ENCODE results near the gene NUDT4.
"Not testable (repeated sequence)": the region's sequence is repeated elsewhere in the genome, so short reads cannot be mapped to it uniquely, and the experiment has no call there.

NUDT4 gene

GRCh38 chr12:93429852-93430251 lies 52.1 kb downstream of the NUDT4 start:
- DNase-seq: no peak

GRCh38 chr12:93430280-93430679 lies 52.6 kb downstream of the NUDT4 start:
- DNase-seq: no peak

DNA sequence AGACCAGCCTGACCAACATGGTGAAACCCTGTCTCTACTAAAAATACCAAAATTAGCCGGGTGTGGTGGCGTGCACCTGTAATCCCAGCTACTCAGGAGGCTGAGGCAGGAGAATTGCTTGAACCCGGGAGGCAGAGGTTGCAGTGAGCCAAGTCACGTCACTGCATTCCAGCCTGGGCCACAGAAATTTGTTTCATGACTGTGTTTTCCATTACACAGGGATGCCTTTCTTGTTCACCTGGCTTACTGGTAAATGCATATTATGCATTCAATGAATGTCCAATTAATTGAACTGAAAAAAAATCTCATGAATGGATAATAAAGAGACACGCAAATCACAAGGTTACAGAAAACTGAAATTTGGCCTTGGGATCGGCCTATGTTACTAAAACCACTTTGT lies 54.3 kb downstream of the NUDT4 start:
- DNase-seq: not testable (repeated sequence)

GRCh38 chr12:93434256-93434865 lies 56.6 kb downstream of the NUDT4 start:
- DNase-seq: no peak

DNA sequence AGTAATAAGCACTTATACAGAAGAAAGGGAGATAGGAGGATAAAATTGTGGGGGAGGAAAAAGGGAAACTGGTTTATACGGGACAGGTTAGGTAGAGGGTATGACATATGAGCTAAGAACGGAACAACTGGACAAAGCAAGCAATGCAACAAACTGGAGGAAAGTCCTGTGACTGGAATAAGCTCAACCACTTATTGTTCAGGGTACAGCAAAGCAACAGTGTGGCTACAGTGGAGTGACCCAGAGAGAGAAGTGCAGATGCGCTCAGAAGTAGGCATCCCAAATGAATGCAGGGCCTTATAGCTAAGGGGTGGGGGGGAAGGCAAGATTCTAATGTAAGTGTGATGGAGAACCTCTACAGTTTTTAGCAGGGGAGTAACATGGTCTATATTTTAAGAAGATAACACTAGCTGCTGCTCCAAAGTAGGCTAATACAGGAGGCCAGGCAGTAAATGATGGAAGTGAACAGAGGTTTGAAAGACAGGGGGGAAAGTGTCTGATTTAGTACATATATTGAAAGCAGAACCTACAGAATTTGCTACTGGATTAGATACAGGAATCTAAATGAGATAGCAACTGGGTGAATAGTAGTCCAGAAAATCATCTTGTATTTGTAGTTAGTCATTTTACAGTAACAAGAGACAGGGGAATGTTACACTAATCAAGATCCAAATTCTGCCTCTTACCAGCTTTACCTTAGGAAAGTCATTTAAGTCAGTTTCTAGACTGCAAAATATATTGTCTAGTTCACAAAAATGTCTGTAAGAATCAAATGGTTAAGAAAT lies 60.7 kb downstream of the NUDT4 start:
- no peak for DNase-seq

GRCh38 chr12:93440043-93440835 lies 62.5 kb downstream of the NUDT4 start:
- DNase-seq: no peak

GRCh38 chr12:93441081-93441616 lies 63.4 kb downstream of the NUDT4 start:
- no peak for DNase-seq

GRCh38 chr12:93441617-93442410 lies 64.1 kb downstream of the NUDT4 start, which contains the start of gene UBE2N:
Gene UBE2N, minus strand, starts transcription at chr12:93441947. Its CDS starts 63 bp downstream, at chr12:93441884.
- DNase-seq: peak; percentile 93

GRCh38 chr12:93442411-93443340 lies 65.0 kb downstream of the NUDT4 start:
- no peak for DNase-seq

DNA sequence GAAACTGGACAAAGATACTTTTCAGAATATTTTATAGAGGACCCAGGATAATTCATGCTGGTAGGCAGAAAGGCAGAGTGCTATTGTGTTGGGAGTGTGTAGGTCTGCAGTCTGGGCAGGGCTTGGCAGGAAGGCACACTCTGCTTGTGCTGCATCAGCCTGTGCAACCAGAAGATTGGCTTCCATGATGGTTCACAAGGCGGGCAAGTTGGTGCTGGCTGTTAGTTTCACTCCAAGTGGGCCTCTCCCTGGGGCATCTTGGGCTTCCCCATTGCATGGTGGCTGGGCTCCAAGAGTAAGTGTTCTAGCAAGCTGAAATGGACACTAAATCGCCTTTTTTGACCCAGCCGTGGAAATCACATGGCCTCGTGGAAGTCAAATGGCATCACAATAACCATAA lies 65.9 kb downstream of the NUDT4 start:
- DNase-seq: no peak

DNA sequence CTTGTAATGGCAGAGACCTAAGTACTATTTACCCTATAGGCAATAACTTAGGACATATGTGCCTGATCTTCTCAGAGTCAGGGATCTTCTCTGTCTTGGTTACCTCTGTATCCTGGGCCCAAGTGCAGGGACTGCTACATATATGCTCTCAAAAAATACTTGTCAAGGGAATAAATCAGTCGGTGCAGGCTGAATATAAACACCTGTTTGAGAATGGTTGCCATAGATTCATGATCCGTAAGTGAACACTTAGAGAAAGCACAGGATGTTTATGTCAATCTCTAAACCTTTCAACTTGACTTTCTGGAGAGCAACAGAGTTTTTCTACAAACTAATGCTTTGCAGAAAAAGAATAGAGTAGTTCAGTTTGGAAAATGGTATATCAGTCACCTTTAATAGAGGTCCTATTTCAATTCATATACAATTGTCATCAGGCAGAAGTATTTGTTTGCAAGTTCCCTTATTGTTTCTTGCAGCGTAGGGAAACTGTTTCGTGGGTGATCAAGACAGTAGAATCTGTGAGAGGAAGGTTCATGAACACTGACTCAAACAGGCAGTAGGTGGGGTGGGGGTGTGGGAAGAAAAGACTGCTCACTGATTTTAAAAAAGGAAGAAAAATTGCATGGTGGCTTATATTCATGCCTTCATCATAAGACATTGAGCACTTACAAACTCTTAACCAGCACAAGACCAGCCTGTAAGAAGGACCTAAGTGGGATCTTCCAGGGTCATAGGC lies 70.0 kb downstream of the NUDT4 start:
- DNase-seq: no peak

GRCh38 chr12:93448796-93449195 lies 71.1 kb downstream of the NUDT4 start:
- DNase-seq: peak; percentile 79

DNA sequence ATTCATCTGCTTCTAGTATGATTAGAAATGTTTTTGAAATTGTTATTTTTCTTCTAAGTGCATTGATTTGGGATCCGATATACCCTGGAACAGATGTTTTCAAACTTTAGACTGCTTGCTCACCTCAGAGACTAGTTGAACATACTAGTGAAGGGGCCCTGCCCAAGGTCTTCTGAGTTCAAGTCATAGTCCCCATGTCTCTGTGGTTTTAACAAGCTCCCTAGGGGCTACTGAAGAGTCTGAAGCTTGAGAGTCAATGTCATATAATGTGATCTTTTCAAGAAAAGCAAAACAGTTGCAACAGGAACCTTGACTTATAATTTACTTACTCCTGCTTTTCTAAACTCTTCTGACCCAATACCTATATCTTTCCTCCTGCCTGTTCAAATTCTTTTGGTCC lies 71.6 kb downstream of the NUDT4 start:
- DNase-seq: no peak

- DNase-seq: no peak
Observed at GRCh38 chr12:93451423-93452158, 73.9 kb downstream of the NUDT4 start.

DNA sequence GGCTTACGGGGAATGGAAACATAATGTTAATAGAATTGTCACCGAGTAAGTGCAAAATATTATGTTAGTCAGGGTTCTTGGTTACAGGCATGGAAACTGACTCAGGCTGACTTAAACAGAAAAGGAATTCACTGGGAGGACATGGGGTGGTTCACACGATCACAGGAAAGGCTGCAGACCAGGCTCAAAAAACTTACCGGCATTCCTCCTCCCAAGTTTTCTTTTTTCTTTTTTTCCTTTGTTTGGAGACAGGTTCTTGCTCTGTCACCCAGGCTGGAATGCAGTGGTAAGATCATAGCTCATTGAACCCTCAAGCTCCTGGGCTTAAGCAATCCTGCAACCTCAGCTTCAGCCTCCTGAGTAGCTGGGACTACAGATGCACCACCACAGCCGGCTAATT lies 75.9 kb downstream of the NUDT4 start:
- DNase-seq: no peak

DNA sequence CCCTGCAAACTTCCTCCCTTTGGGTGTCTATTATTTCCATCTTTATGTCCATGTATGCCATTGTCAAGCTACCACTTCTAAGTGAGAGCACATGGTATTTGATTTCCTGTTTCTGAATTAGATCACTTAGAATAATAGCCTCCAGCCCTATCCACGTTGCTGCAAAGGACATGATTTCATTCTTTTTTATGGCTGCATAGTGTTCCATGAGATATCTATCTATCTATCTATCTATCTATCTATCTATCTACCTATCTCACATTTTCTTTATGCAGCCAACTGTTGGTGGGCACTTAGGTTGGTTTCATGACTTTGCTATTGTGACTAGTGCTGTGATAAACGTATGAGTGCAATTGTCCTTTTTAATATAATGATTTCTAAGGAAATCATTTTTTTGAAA lies 78.4 kb downstream of the NUDT4 start:
- DNase-seq: no peak
